GM18499 (cell line): ENCODE data around the gene ADCY5.

Experiments used
- ATAC-seq: cut with Tn5 transposase; IDR thresholded peaks from one replicate; pipeline ENCODE4 v1.9.1; 2021; ENCODE audit warnings: moderate number of reproducible peaks; ENCODE audit not compliant: insufficient read depth, unreplicated experiment

The ADCY5 gene

DNA sequence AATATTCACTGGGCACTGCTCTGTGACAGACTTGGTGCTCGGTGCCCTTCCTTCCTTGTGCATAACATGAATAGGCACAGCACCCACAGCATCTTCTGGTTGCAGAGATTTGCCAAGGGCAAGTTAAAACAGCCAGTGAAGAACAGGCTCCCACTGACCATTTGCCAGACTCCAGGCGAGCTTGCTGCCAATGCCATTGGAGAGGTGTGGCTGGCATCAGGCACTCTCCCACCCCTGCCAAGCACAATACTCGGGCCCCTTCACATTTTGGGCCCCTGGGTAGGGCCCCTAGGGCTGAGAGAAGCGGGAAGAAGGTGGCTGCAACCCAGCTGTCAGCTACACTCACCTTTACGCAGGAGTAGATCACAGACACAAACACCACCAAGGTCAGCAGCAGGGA is 135.0 kb downstream of the ADCY5 start:
- no peak for ATAC-seq

DNA sequence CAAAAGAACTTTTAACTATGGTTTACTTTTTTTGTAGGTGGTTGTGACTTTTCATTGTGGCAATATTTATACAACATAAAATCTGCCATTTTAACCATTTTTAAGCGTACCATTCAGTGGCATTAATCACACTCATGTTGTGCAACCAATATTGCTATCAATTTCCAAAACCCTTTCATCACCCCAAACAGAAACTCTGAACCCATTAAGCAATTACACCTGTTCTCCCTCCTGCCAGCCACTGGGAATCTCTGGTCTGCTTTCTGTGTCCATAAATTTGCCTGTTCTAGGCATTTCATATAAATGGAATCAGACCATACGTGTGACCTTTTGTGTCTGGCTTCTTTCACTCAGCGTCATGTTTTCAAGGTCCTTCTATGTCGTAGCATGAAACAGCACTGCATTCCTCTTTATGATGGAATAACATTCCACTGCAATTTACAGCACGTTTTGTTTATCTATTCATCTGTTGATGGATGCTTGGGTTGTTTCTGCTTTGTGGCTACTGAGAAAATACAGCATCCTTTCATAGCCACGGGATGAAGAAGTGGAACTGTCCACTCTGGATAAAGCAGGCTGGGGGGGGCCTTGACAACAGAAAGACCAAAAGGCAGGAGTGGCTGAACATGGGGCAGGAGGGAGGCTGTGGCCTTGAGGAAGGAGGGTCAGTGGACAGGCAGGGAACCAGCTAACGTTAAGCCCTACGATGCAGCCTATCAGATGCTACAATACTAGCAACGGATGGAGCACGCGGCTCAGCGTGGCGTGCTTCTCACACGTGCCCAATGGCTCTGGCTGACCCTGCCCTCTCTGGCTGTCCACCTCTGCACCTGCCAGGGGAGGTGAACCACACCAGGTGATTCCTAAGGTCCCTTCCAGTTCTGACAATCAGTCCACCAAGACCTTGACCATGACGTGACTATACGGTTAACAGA is 136.3 kb downstream of the ADCY5 start:
- ATAC-seq = no peak

DNA sequence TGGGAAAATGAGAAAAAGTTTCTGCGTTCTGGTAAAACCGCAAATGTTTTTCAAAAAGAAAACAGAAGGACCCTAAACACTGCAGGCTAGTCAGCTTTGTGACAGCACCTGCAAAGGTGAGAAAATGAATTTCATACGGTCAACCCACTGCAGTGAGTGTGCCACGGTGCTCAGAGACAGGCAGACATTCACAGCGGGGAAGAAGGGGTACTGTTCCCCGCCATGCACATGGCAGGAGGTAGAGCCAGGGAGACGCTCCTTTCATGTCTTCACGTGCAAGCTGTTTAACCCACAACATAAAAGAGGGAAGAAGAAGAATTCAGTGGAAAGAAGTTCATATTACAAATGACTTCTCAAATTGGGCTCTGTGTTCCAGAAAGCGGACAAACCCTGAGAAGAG is 137.7 kb downstream of the ADCY5 start:
- no peak for ATAC-seq

DNA sequence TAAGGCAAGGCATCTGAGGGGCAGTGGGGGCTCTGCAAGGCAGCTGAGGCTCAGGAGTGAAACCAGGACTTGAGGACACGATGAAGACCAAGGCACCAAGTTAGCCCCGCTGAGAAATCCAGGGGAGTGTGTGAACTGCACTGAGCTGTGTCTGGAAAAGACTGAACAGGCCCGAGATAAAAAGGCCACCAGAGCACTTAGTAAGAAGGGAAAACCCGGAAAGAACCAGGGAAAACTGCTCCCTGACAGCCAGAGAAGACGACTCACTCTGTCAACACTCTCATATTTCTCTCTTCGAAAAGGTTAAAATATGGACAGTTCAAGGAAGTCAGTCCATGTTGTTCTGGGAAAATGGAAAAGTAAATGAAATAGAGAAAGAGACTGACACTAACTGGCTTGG is 138.1 kb downstream of the ADCY5 start:
- no peak for ATAC-seq

DNA sequence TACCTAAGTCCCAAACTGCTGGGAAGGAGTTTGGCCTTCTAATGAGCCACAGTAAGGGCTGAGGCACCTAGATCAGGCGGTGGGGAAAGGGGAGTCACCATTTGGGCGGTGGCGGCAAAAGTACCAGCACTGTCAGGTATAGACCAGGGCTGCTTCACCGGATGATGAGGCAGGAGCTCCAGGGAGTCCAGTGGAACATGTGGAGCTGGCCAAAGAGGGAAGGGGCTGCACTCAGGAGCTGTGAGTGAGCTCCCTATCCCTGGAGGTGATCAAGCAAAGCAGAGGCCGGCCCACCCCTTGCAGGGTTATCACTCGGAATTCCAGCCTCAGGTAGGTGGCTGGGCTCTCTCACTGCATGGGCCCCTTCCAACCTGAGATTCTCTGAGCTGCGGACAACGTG is 138.7 kb downstream of the ADCY5 start:
- no peak for ATAC-seq

DNA sequence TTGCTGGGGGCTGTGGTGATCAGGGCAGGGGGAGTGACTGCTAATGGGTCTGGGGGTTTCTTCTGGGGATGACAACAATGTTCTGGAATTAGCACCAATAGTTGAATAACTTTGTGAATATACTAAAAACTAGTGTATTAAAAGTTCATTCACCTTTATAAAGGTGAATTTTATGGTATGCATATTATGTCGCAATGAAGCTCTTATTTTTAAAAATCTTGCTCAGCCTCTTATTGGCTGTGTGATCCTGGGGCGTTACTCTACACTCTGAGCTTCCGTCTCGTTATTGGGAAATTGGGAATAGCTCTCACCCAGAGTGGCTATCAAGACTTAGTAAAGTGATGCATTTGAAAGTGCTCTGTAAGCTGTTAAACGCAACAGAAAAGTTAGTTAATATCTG is 141.8 kb downstream of the ADCY5 start:
- ATAC-seq = no peak

DNA sequence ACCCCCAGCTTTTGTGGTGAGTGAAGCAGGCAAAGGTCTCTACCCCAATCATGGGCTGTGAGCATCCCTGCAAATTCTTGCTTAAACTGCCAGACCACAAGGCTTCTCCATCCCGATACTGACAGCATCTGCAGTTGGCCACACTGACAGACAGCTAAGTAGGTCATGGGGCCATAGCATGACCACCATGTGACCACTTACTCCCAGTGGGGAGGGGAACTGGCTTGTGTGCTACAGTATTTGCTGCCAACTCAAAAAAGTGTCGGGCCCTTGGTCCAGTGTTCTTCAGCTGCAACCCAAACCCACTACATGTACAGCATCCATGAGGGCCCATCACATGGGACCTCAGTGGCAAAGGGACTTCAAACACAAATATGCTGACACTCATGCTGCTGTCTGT is 143.7 kb downstream of the ADCY5 start:
- ATAC-seq = no peak

DNA sequence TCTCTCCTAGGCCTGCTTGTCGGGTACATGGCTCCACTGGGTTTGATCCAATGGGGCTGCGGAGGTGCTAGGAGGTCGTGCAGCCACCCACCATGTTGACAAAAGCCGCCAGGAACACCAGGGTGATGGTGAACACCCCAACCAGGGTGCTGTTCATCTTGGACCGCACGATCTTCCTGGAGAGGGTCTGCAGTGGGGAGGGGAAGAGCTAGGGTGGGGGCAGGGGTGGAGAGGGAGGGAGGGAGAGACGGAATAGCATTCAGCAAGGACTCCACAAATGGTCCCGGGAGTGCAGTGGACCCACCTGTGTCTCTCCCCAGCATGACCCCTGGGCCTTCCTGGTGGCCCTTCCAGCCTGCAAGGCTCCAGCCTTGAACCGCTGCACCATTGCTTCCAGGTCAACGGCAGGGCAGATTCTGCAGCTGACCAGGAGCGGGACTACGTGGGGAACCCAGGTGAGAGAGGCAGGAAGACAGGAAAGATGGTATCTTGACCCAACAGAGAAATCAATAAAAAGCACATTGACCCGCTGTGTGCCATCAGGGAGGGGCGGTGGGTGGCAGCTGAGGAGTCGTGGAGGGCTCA is 144.8 kb downstream of the ADCY5 start:
- ATAC-seq = no peak

DNA sequence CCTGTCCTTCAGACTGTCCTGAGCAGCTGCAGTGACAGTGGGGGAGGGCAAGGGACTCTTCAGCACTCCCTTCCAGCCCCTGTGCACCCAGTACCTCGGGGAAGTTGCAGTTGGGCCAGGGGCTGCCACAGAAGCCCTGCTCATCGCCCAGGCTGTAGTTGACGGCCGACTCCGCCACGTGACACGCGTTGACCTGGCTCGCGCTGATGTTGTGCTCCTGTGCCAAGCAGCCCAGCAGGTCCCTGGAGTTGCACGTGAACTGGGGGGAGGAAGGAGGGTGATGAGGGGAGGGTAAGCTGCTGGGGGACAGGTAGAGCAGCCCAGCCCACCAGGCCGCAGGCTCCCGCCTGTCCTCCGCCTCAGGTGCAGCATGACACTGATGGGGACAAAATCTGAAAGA is 145.9 kb downstream of the ADCY5 start:
- ATAC-seq = no peak

DNA sequence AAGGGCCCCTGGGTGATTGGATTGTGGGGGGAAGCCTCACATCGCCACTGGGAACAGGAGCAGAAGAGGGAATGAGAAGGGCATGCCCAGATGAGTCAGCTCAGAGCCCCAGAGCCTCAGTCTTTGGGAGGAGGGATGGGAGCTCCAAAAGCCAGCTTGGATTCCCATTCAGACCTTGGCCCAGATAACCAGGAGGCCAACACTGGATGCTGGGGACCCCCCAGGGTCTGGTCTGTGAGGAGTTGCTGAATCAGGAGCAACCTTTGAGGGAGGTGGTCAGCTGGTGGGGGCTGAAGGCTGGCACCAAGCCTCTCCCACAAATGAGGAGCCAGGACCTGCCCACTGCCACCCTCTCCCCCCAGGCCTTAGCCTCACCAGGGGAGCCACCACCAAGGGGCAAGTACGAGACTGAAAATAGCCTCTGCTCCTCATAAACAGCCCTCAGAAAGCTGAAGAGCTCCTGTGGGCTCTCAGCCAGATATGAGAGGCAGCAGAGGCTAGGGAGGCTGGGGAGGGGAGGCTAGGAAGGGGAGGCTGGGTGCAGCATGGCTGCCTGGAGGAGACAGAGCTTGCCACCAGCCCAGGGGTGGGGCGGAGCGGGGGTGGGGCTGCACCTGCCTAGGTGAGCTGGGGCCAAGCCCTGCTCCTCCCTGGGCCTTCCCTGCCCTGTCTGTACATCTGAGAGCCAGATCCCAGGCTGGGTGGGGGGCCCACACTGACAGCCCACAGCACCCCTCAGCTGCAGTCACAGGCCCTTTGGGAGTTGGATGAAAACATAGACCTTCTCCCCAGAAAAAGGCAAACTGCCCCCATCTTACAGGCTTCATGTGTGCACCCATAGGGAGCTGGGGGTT is 147.3 kb downstream of the ADCY5 start:
- ATAC-seq = no peak

DNA sequence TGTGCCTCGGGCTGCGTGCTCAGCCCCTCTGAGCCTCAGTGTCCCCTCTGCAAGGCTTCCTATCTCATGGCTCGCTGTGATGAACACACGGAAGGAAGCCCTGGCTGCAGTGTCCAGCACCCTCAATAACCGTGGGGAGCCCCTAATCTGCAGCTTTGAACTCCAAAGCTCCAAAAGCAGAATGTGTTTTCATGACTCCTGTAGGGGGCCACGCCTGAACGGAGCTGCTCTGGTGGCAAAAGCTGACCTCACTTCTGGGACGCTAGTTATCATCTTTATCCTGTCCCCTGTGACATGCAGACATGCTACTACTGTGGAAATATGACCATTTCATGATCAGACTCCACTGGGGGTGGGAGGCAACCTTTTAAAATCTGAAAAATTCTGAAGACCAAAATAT is 148.3 kb downstream of the ADCY5 start:
- no peak for ATAC-seq

DNA sequence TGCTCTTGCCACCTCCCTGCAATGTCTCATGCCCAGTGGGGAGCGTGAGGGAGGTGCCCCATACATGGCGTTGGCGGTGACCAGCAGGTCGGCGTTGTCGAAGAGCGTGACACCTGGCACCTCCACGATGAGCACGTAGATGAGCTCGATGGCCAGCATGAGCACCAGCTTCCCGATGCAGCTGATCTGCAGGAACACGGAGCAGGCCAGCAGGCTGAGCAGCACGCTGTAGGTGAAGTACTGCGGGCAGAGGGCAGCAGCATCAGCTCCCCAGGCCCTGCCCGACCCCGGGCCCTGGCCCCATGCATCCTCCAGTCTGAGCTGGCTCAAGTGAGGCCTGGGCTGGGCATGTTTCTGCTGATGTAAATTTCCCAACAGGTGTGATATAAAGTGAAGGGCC is 148.8 kb downstream of the ADCY5 start:
- no peak for ATAC-seq

DNA sequence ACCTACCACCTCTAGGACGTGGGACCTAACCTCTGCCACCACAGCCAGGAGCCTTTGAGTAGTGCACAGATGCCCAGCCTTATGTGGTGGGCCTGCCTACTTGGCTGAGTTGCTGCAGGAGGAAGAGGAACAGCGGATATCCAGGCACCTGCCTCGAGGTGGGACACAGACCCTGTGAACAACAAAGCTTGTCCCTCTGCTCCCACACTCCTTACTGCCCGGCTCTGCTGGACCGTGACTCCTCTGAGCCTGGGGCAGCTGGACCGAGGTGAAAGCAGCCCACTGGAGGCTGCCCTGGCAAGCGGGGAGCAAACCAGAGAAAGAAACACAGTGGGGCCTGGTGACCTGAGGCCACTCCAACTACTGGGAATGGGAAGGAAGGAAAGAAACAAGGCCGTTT is 149.3 kb downstream of the ADCY5 start:
- ATAC-seq = no peak

DNA sequence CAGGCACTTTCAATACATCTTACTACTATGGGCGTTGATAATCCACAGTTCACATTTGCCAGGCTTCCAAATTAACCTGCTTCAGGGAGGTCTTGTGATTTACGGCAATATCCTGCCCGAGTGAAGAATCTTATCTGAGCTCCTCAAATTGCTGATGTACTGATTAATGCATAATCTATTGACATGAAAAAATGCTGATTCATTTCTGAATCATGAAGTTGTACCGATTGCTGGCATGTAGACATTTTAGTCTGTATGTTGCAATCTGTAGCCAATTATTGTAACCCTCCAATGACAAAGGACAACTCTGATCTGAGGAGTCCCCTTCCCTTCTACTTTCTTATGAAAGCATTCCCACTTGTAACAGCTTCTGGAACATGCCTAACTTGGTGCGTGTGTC is 150.0 kb downstream of the ADCY5 start:
- no peak for ATAC-seq

DNA sequence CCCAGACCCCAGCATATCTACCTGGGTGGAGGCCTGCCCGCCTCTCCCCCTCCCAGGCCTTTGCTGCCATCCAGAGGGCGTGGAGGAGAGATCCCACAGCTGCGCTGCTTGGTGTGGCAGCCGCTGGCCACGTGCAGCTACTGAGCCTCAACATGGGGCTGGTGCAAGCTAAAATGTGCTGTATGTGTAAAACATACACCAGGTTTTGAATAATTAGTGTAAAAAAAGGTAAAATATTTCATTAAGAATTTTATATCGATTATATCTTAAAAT is 151.3 kb downstream of the ADCY5 start:
- no peak for ATAC-seq

DNA sequence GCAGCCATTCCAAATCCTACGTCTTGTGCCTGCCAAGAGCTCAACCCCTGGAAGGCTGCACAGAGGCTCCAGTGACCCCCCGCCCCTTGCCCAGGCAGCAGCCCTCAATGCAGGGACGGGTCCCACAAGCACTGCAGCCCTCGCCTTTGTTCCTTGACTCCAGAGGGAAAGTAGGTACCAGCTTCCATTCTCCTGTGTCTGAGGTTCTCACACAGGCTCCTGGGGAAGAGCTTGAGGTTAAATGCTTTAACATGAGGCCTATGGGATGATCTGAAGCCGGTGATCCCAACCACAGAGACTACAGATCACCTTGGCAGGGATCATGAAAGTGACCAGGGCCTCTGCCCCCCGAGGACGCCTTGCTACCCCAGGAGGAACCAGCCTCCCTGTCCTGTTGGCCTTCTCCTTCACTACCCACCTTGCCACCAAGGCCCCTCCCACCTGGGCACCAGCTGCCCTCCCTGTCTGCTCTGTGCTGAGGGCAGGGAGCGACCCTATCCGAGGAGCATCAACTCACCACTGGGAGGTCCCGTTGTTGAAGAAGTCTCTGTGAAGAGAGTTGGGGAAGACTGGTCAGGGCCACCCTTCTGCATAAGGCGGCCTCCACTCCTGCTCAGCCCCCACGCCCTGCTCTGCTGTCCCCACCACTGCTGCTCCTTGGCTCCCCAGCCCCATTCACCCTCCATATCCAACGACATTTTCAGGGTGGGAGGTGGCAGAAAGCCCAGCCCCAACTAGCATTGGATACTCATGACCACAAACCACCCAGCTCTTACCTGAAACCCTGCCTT is 151.9 kb downstream of the ADCY5 start:
- ATAC-seq = no peak

DNA sequence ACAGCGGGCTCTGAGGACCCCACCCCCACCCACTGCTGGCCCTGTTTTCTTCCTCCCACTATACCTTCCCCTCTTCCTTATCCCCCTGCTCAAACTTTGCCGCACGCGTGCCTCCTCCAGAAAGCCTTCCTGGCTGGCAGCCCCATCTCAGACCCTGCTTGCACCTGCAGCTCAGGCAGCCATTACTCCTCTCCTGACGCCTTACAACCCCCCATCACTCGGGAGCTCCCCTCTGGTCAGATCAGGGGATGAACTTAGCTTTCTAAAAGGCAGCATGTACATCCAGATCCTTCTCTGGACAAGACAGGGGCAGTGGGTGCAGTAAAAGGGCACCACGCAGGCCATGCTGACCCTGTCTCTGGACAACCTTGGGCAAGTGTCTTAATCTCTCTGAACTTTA is 152.6 kb downstream of the ADCY5 start:
- no peak for ATAC-seq

DNA sequence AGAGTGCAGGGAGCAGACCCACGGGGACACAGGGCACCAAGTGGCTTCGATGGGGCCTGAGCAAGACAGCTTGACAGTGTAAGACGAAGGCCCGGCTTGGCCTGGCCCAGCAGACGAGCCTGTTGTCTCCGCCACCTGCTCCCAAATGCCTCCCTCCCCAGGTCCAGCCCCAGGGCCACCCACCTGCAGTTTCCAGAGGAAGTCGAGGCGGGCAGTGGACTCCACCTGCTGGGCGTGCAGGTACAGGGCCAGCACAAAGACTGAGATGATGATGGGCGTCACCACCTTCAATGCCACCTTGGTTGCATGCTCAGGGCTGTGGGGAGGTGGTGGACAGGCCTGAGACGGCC is 153.0 kb downstream of the ADCY5 start:
- ATAC-seq = no peak

DNA sequence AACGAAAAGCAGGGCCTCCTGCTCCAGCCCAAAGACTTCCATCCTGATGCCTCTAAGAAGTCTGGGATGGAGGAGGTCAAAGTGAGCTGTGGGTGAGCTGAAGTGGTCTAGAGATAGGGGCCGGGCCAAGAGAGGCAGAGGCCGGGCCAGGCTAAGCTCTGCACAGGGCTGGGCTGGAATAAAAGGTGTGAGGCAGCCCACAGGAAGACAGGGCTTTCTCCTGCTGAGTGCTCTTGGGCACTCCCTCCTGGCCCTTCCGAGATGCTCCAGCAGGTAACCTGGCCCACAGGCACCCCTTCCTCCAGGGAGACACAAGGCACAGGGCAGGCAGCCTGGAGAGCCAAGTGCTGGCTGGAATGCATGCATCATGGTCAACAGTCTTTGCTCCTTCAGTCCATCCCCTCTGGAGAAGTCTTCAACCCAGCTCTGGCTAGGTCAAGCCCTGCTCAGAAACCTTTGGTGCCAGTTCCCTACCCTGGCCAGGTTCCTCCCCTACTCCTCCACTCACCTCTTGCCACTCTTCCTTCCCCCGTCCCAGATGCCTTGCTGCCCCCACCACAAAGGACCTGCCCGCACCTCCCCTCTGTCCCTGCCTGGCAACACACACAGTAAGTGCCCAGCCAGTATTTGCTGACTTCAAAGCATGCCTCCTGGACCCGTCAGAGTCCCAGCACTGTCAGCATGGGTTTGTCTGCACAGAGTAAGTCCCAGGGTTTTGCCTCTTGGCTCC is 153.6 kb downstream of the ADCY5 start:
- ATAC-seq = no peak

DNA sequence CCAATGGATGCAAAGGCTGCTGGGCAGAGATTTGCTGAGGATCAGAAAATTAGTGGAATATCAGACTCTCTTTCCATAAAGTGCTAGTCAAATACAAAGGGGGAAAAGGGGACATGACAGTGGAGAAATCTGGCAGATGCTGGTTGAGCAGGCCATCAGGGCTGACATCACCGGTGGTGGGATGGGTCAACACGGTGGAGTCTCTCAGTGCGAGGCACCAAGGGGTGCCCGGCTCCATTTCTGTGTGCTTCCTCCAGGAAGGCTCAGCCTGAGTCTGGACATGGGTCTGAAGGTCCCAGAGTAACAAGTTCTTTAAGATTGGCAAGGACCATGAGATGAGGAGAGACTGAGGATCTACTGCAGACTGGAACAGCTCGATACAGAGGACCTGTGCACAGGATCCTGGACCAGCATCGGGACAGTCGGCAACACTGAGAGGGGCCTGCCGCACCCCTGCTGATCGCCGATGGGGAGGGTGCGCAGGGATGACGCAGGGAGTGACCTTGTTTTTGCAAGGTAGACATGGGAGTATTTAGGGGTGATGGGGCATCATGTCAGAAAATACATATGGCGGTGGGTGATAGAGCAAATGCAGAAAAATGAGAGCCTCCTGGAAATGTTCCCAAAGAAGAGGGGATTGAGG is 154.5 kb downstream of the ADCY5 start:
- ATAC-seq = no peak
